Measurements from ENCODE around the gene MRPS34. TPM values are rescaled to one million over a fixed set of nuclear protein-coding genes. Genes with fewer than 3 reads are reported as not detected.

MRPS34 gene
- 100 to 1,000 TPM in 1 of 2 donors, 10 to 100 TPM in 1; 97.4 to 125 TPM for total RNA-seq

- intact Hi-C loops (cut with DNase I): no loop called here
- TF ChIP-seq POLR2AphosphoS5 (IDR thresholded peaks at IDR 0.05): peak; percentile 86
- TF ChIP-seq POLR2A (IDR thresholded peaks at IDR 0.05): peak; percentile 36
- peak; percentile 59 to 89 (median 84) for TF ChIP-seq CTCF (IDR thresholded peaks at IDR 0.05)
- WGBS: under 1% methylated on average over 64 of the region's 108 CpGs
- H3K27ac ChIP-seq: peak within 1 kb of the TSS; percentile 91 to 96
- no peaks in the 10 kb centered on the region for H3K9me3 ChIP-seq
- DNase-seq (ENCODE audit: low spot score): peak; percentile 68
- H3K36me3 ChIP-seq: peaks cover 12 to 23% of the 10 kb centered on the region in 2 donors
- no peaks in the 10 kb centered on the region for H3K27me3 ChIP-seq (replicated peaks; ENCODE audit: insufficient read depth)
- peaks cover 14% of the 10 kb centered on the region for H3K4me1 ChIP-seq (replicated peaks)
- H3K4me3 ChIP-seq: peak within 1 kb of the TSS; percentile 83 to 86
These were observed at the start of gene MRPS34 for GRCh38 chr16:1772908-1773702. MRPS34 (minus strand) TSS chr16:1773134; CDS start chr16:1773119, 15 bp downstream.

GRCh38 chr16:1821861-1822611 is 49.1 kb upstream of the MRPS34 start:
- Histone ChIP-seq H3K36me3 (peaks cover 3 to 7% of the 10 kb centered on the region in 2 donors), H3K4me3 (no peak overlapping the region)
- intact Hi-C loops (cut with DNase I): no loop called here

GRCh38 chr16:1820946-1821290 is 48.0 kb upstream of the MRPS34 start:
- Histone ChIP-seq H3K27ac (no peak overlapping the region), H3K4me1 (replicated peaks) (no peaks in the 10 kb centered on the region), H3K36me3 (peaks cover 3 to 16% of the 10 kb centered on the region in 2 donors), H3K4me3 (no peak overlapping the region), H3K27me3 (replicated peaks; ENCODE audit: insufficient read depth) (no peaks in the 10 kb centered on the region), H3K9me3 (no peaks in the 10 kb centered on the region)
- TF ChIP-seq CTCF (IDR thresholded peaks at IDR 0.05) (no peak), POLR2A (IDR thresholded peaks at IDR 0.05) (no peak), POLR2AphosphoS5 (IDR thresholded peaks at IDR 0.05) (no peak)
- no peak for DNase-seq (ENCODE audit: low spot score)
- 91% methylated on average over 11 of the region's 12 CpGs for WGBS
- intact Hi-C loops (cut with DNase I): no loop called here

More at GRCh38 chr16:1821861-1822611, 49.1 kb upstream of the MRPS34 start:
- no peaks in the 10 kb centered on the region for H3K4me1 ChIP-seq (replicated peaks)
- DNase-seq (ENCODE audit: low spot score): no peak
- H3K27ac ChIP-seq: no peak overlapping the region
- WGBS: 89% methylated on average over 24 of the region's 24 CpGs
- TF ChIP-seq POLR2A (IDR thresholded peaks at IDR 0.05) (no peak), POLR2AphosphoS5 (IDR thresholded peaks at IDR 0.05) (no peak), CTCF (IDR thresholded peaks at IDR 0.05) (no peak)
- H3K9me3 ChIP-seq: no peaks in the 10 kb centered on the region
- H3K27me3 ChIP-seq (replicated peaks; ENCODE audit: insufficient read depth): no peaks in the 10 kb centered on the region

GRCh38 chr16:1820096-1820945 is 47.4 kb upstream of the MRPS34 start:
- no peak overlapping the region for H3K27ac ChIP-seq
- H3K9me3 ChIP-seq: no peaks in the 10 kb centered on the region
- H3K27me3 ChIP-seq (replicated peaks; ENCODE audit: insufficient read depth): no peaks in the 10 kb centered on the region
- DNase-seq (ENCODE audit: low spot score): no peak
- peaks cover 3 to 16% of the 10 kb centered on the region in 2 donors for H3K36me3 ChIP-seq
- TF ChIP-seq CTCF (IDR thresholded peaks at IDR 0.05) (no peak), POLR2AphosphoS5 (IDR thresholded peaks at IDR 0.05) (no peak), POLR2A (IDR thresholded peaks at IDR 0.05) (no peak)
- no peak overlapping the region for H3K4me3 ChIP-seq
- intact Hi-C loops (cut with DNase I): no loop called here
- H3K4me1 ChIP-seq (replicated peaks): no peaks in the 10 kb centered on the region
- WGBS: 88% methylated on average over 21 of the region's 25 CpGs
